Activated T-cell treated with anti-CD3 and anti-CD28 coated beads, Interleukin-2, amount 50 U/mL, for 72 hours (primary cell): ENCODE results near the gene CNTD1. TPM values are rescaled to one million over a fixed set of nuclear protein-coding genes. Genes with fewer than 3 reads are reported as not detected.
"Not testable (repeated sequence)": the region's sequence is repeated elsewhere in the genome, so short reads cannot be mapped to it uniquely, and the experiment has no call there.

Source experiments
- ATAC-seq, 2 donors: fragments of 150-1000 bp; cut with Tn5 transposase; replicated peaks in 1 of 2; 2 replicates each; pipeline ENCODE4 v1.10.0; 2021; ENCODE audit warnings: moderate library complexity in 2 of 2, mild to moderate bottlenecking in 1 of 2
- DNase-seq, 2 donors: peaks; one replicate each; pipeline ENCODE4 v3.0.0; 2021 to 2022; ENCODE audit warnings: mixed read lengths in 1 of 2
- H3K27ac Mint-ChIP-seq: one replicate; pipeline ENCODE4 v1.8.0; 2022; ENCODE audit warnings: mild to moderate bottlenecking, moderate library complexity, mixed read lengths
- H3K27me3 Mint-ChIP-seq: one replicate; pipeline ENCODE4 v1.8.0; 2022; ENCODE audit warnings: low read depth, mixed read lengths
- H3K36me3 Mint-ChIP-seq, 2 donors: one replicate each; pipeline ENCODE4 v1.8.0; 2022; ENCODE audit warnings: mixed read lengths in 2 of 2, mild to moderate bottlenecking in 1 of 2; ENCODE audit not compliant: insufficient read depth in 2 of 2
- H3K4me1 Mint-ChIP-seq: one replicate; pipeline ENCODE4 v1.8.0; 2022; ENCODE audit warnings: low read depth, mixed read lengths
- H3K4me3 Mint-ChIP-seq, 2 donors: one replicate each; pipeline ENCODE4 v1.8.0; 2022; ENCODE audit warnings: mild to moderate bottlenecking in 2 of 2, mixed read lengths in 2 of 2, moderate library complexity in 2 of 2
- H3K9me3 Mint-ChIP-seq, 2 donors: one replicate each; pipeline ENCODE4 v1.8.0; 2022; ENCODE audit warnings: mixed read lengths in 2 of 2
- total RNA-seq, 2 donors: library from RNA; stranded (reverse); gene quantifications; one replicate each; pipeline ENCODE4 v1.2.3, GENCODE V29; 2022

The CNTD1 gene
- total RNA-seq, 2 donors from 2014 or later: 0.22 to 0.32 TPM

GRCh38 chr17:42849031-42849430 is 50.4 kb downstream of the CNTD1 start:
- no peaks in the 10 kb centered on the region for H3K9me3 Mint-ChIP-seq
- peaks cover 1 to 3% of the 10 kb centered on the region in 2 donors for H3K36me3 Mint-ChIP-seq
- DNase-seq (no peak), ATAC-seq (no peak)
- peaks cover 25% of the 10 kb centered on the region for H3K4me1 Mint-ChIP-seq
- H3K4me3 Mint-ChIP-seq: no peak overlapping the region
- H3K27me3 Mint-ChIP-seq: no peaks in the 10 kb centered on the region
- H3K27ac Mint-ChIP-seq: no peak overlapping the region

GRCh38 chr17:42849451-42850181 is 51.0 kb downstream of the CNTD1 start:
- peaks cover 23% of the 10 kb centered on the region for H3K4me1 Mint-ChIP-seq
- H3K36me3 Mint-ChIP-seq: peaks cover 1 to 2% of the 10 kb centered on the region in 2 donors
- no peak overlapping the region for H3K27ac Mint-ChIP-seq
- no peak overlapping the region for H3K4me3 Mint-ChIP-seq
- ATAC-seq: no peak
- no peaks in the 10 kb centered on the region for H3K27me3 Mint-ChIP-seq
- DNase-seq: no peak
- no peaks in the 10 kb centered on the region for H3K9me3 Mint-ChIP-seq

GRCh38 chr17:42850954-42851353 is 52.3 kb downstream of the CNTD1 start, which contains the start of gene AOC3:
TSS of gene AOC3 (plus strand) at chr17:42851199. CDS start at chr17:42851344, 145 bp downstream.
- Mint-ChIP-seq H3K4me3 (no peak within 1 kb of the TSS), H3K27ac (no peak within 1 kb of the TSS), H3K27me3 (no peaks in the 10 kb centered on the region), H3K36me3 (no peaks in the 10 kb centered on the region), H3K9me3 (no peaks in the 10 kb centered on the region), H3K4me1 (peaks cover 14% of the 10 kb centered on the region)
- ATAC-seq (no peak), DNase-seq (no peak)

GRCh38 chr17:42851371-42852240 is 52.9 kb downstream of the CNTD1 start:
- not testable (repeated sequence) for DNase-seq, H3K9me3 Mint-ChIP-seq, H3K4me1 Mint-ChIP-seq, H3K4me3 Mint-ChIP-seq, ATAC-seq, H3K27me3 Mint-ChIP-seq, H3K36me3 Mint-ChIP-seq, H3K27ac Mint-ChIP-seq

GRCh38 chr17:42852351-42852750 is 53.7 kb downstream of the CNTD1 start:
- DNase-seq (no peak), ATAC-seq (no peak)
- H3K4me3 Mint-ChIP-seq: no peak overlapping the region
- H3K27me3 Mint-ChIP-seq: no peaks in the 10 kb centered on the region
- H3K9me3 Mint-ChIP-seq: no peaks in the 10 kb centered on the region
- H3K4me1 Mint-ChIP-seq: no peaks in the 10 kb centered on the region
- H3K27ac Mint-ChIP-seq: no peak overlapping the region
- no peaks in the 10 kb centered on the region for H3K36me3 Mint-ChIP-seq

- no peaks in the 10 kb centered on the region for H3K9me3 Mint-ChIP-seq
- H3K36me3 Mint-ChIP-seq: no peaks in the 10 kb centered on the region
- no peak for ATAC-seq
- H3K4me1 Mint-ChIP-seq: no peaks in the 10 kb centered on the region
- DNase-seq: no peak
- H3K27me3 Mint-ChIP-seq: no peaks in the 10 kb centered on the region
- no peak overlapping the region for H3K27ac Mint-ChIP-seq
- no peak overlapping the region for H3K4me3 Mint-ChIP-seq
Measured at GRCh38 chr17:42853004-42853403, 54.3 kb downstream of the CNTD1 start.

GRCh38 chr17:42853597-42853967 is 54.9 kb downstream of the CNTD1 start:
- DNase-seq: no peak

GRCh38 chr17:42853968-42854790 is 55.5 kb downstream of the CNTD1 start:
- ATAC-seq: no peak
- no peaks in the 10 kb centered on the region for H3K4me1 Mint-ChIP-seq
- no peaks in the 10 kb centered on the region for H3K27me3 Mint-ChIP-seq
- H3K36me3 Mint-ChIP-seq: no peaks in the 10 kb centered on the region
- no peaks in the 10 kb centered on the region for H3K9me3 Mint-ChIP-seq
- no peak overlapping the region for H3K4me3 Mint-ChIP-seq
- DNase-seq: no peak
- no peak overlapping the region for H3K27ac Mint-ChIP-seq

More at GRCh38 chr17:42853597-42853967, 54.9 kb downstream of the CNTD1 start:
- no peak for ATAC-seq
- H3K27me3 Mint-ChIP-seq: no peaks in the 10 kb centered on the region
- no peak overlapping the region for H3K27ac Mint-ChIP-seq
- no peaks in the 10 kb centered on the region for H3K4me1 Mint-ChIP-seq
- no peaks in the 10 kb centered on the region for H3K9me3 Mint-ChIP-seq
- H3K4me3 Mint-ChIP-seq: no peak overlapping the region
- no peaks in the 10 kb centered on the region for H3K36me3 Mint-ChIP-seq

GRCh38 chr17:42855048-42855596 is 56.5 kb downstream of the CNTD1 start:
- H3K27ac Mint-ChIP-seq: no peak overlapping the region
- H3K27me3 Mint-ChIP-seq: no peaks in the 10 kb centered on the region
- ATAC-seq (no peak), DNase-seq (no peak)
- H3K4me3 Mint-ChIP-seq: no peak overlapping the region
- no peaks in the 10 kb centered on the region for H3K4me1 Mint-ChIP-seq
- no peaks in the 10 kb centered on the region for H3K9me3 Mint-ChIP-seq
- no peaks in the 10 kb centered on the region for H3K36me3 Mint-ChIP-seq

- H3K27me3 Mint-ChIP-seq, DNase-seq, H3K36me3 Mint-ChIP-seq, H3K4me3 Mint-ChIP-seq, ATAC-seq, H3K4me1 Mint-ChIP-seq, H3K9me3 Mint-ChIP-seq, H3K27ac Mint-ChIP-seq: not testable (repeated sequence)
Measured at GRCh38 chr17:42856093-42856492, 57.4 kb downstream of the CNTD1 start.

GRCh38 chr17:42856516-42856915 is 57.9 kb downstream of the CNTD1 start:
- not testable (repeated sequence) for DNase-seq, H3K27me3 Mint-ChIP-seq, ATAC-seq, H3K4me3 Mint-ChIP-seq, H3K9me3 Mint-ChIP-seq, H3K36me3 Mint-ChIP-seq, H3K27ac Mint-ChIP-seq, H3K4me1 Mint-ChIP-seq

- ATAC-seq: no peak
- DNase-seq: no peak
- Mint-ChIP-seq H3K4me3 (no peak overlapping the region), H3K9me3 (no peaks in the 10 kb centered on the region), H3K27me3 (no peaks in the 10 kb centered on the region), H3K36me3 (no peaks in the 10 kb centered on the region), H3K27ac (no peak overlapping the region), H3K4me1 (no peaks in the 10 kb centered on the region)
Measured at GRCh38 chr17:42857389-42857788, 58.7 kb downstream of the CNTD1 start.
